HG02870 (cell line): ENCODE measurements around the gene MAD2L1BP.

Experiments
- ATAC-seq: cut with Tn5 transposase; IDR thresholded peaks from one replicate; pipeline ENCODE4 v1.9.1; 2021; ENCODE audit warnings: mild to moderate bottlenecking, moderate library complexity; ENCODE audit not compliant: unreplicated experiment

MAD2L1BP gene

GRCh38 chr6:43680308-43681200 lies 44.9 kb downstream of the MAD2L1BP start:
- no peak for ATAC-seq

- ATAC-seq = no peak
These were observed 45.7 kb downstream of the MAD2L1BP start for GRCh38 chr6:43681303-43681702.

- no peak for ATAC-seq
These were observed 47.2 kb downstream of the MAD2L1BP start for GRCh38 chr6:43682724-43683429.

GRCh38 chr6:43683708-43684455 lies 48.2 kb downstream of the MAD2L1BP start:
- ATAC-seq = no peak

- no peak for ATAC-seq
These were observed 51.4 kb downstream of the MAD2L1BP start for GRCh38 chr6:43687079-43687436.

GRCh38 chr6:43687437-43688347 lies 52.1 kb downstream of the MAD2L1BP start, which contains the start of gene MRPS18A:
Gene MRPS18A (minus strand): TSS chr6:43687791. CDS start chr6:43687779, 12 bp downstream.
- peak; percentile 87 for ATAC-seq

- no peak for ATAC-seq
These were observed 53.8 kb downstream of the MAD2L1BP start for GRCh38 chr6:43689421-43689820.
